ENCODE data around the gene KCTD13.

The KCTD13 gene

GRCh38 chr16:29906520-29907244, 19.3 kb downstream of the KCTD13 start:
- Histone ChIP-seq H3K9me3 (ENCODE audit: control insufficient read depth, insufficient read depth, low read length) (no peaks in the 10 kb centered on the region), H3K4me1 (ENCODE audit: insufficient read depth, low read length) (no peaks in the 10 kb centered on the region; the same call in 1 of the 2 replicates), H3K36me3 (ENCODE audit: insufficient read depth, low read length) (no peaks in the 10 kb centered on the region; the same call in 1 of the 2 replicates)

GRCh38 chr16:29905668-29906067, 20.4 kb downstream of the KCTD13 start:
- H3K9me3 ChIP-seq (ENCODE audit: control insufficient read depth, insufficient read depth, low read length): no peaks in the 10 kb centered on the region
- no peaks in the 10 kb centered on the region; the same call in 1 of the 2 replicates for H3K36me3 ChIP-seq (ENCODE audit: insufficient read depth, low read length)
- H3K4me1 ChIP-seq (ENCODE audit: insufficient read depth, low read length): no peaks in the 10 kb centered on the region
- H3K9ac ChIP-seq (ENCODE audit: low read depth, low read length): no peak overlapping the region

More at GRCh38 chr16:29906520-29907244, 19.3 kb downstream of the KCTD13 start:
- no peak overlapping the region for H3K9ac ChIP-seq (ENCODE audit: low read depth, low read length)

- Histone ChIP-seq H3K36me3 (ENCODE audit: insufficient read depth, low read length) (no peaks in the 10 kb centered on the region; the same call in 1 of the 2 replicates), H3K4me1 (ENCODE audit: insufficient read depth, low read length) (no peaks in the 10 kb centered on the region), H3K9ac (ENCODE audit: low read depth, low read length) (no peak overlapping the region), H3K9me3 (ENCODE audit: control insufficient read depth, insufficient read depth, low read length) (no peaks in the 10 kb centered on the region)
Measured at GRCh38 chr16:29904947-29905346, 21.1 kb downstream of the KCTD13 start.

GRCh38 chr16:29903590-29903989, 22.4 kb downstream of the KCTD13 start:
- Histone ChIP-seq H3K9me3 (ENCODE audit: control insufficient read depth, insufficient read depth, low read length) (no peaks in the 10 kb centered on the region), H3K9ac (ENCODE audit: low read depth, low read length) (no peak overlapping the region), H3K4me1 (ENCODE audit: insufficient read depth, low read length) (no peaks in the 10 kb centered on the region), H3K36me3 (ENCODE audit: insufficient read depth, low read length) (no peaks in the 10 kb centered on the region; the same call in 1 of the 2 replicates)

- no peaks in the 10 kb centered on the region for H3K9me3 ChIP-seq (ENCODE audit: control insufficient read depth, insufficient read depth, low read length)
- no peaks in the 10 kb centered on the region; the same call in 1 of the 2 replicates for H3K36me3 ChIP-seq (ENCODE audit: insufficient read depth, low read length)
- peak overlapping the region; percentile 79 for H3K9ac ChIP-seq (ENCODE audit: low read depth, low read length)
- H3K4me1 ChIP-seq (ENCODE audit: insufficient read depth, low read length): no peaks in the 10 kb centered on the region; the same call in none of the 2 replicates
Measured at GRCh38 chr16:29901607-29901945, 24.4 kb downstream of the KCTD13 start.

GRCh38 chr16:29900888-29901606, 25.0 kb downstream of the KCTD13 start:
- H3K9ac ChIP-seq (ENCODE audit: low read depth, low read length): peak overlapping the region; percentile 79
- H3K36me3 ChIP-seq (ENCODE audit: insufficient read depth, low read length): no peaks in the 10 kb centered on the region
- no peaks in the 10 kb centered on the region; the same call in none of the 2 replicates for H3K4me1 ChIP-seq (ENCODE audit: insufficient read depth, low read length)
- H3K9me3 ChIP-seq (ENCODE audit: control insufficient read depth, insufficient read depth, low read length): no peaks in the 10 kb centered on the region

GRCh38 chr16:29900102-29900887, 25.7 kb downstream of the KCTD13 start, which contains the start of gene ASPHD1:
Gene ASPHD1, plus strand, starts transcription at chr16:29900488. Its CDS starts 484 bp downstream, at chr16:29900972.
- H3K36me3 ChIP-seq (ENCODE audit: insufficient read depth, low read length): no peaks in the 10 kb centered on the region
- peak within 1 kb of the TSS; percentile 79 for H3K9ac ChIP-seq (ENCODE audit: low read depth, low read length)
- no peaks in the 10 kb centered on the region; the same call in none of the 2 replicates for H3K4me1 ChIP-seq (ENCODE audit: insufficient read depth, low read length)
- H3K9me3 ChIP-seq (ENCODE audit: control insufficient read depth, insufficient read depth, low read length): no peaks in the 10 kb centered on the region

GRCh38 chr16:29899516-29900101, 26.4 kb downstream of the KCTD13 start, which contains the start of gene SEZ6L2:
Gene SEZ6L2, minus strand, starts transcription at chr16:29899550. Its CDS starts 531 bp downstream, at chr16:29899019.
- Histone ChIP-seq H3K36me3 (ENCODE audit: insufficient read depth, low read length) (no peaks in the 10 kb centered on the region), H3K4me1 (ENCODE audit: insufficient read depth, low read length) (no peaks in the 10 kb centered on the region; the same call in none of the 2 replicates), H3K9me3 (ENCODE audit: control insufficient read depth, insufficient read depth, low read length) (no peaks in the 10 kb centered on the region), H3K9ac (ENCODE audit: low read depth, low read length) (peak within 1 kb of the TSS; percentile 79)

GRCh38 chr16:29898804-29899515, 27.1 kb downstream of the KCTD13 start:
- H3K9me3 ChIP-seq (ENCODE audit: control insufficient read depth, insufficient read depth, low read length): no peaks in the 10 kb centered on the region
- no peaks in the 10 kb centered on the region for H3K36me3 ChIP-seq (ENCODE audit: insufficient read depth, low read length)
- no peaks in the 10 kb centered on the region; the same call in none of the 2 replicates for H3K4me1 ChIP-seq (ENCODE audit: insufficient read depth, low read length)
- H3K9ac ChIP-seq (ENCODE audit: low read depth, low read length): peak overlapping the region; percentile 77

- Histone ChIP-seq H3K36me3 (ENCODE audit: insufficient read depth, low read length) (no peaks in the 10 kb centered on the region), H3K9me3 (ENCODE audit: control insufficient read depth, insufficient read depth, low read length) (no peaks in the 10 kb centered on the region), H3K4me1 (ENCODE audit: insufficient read depth, low read length) (no peaks in the 10 kb centered on the region; the same call in none of the 2 replicates), H3K9ac (ENCODE audit: low read depth, low read length) (peak overlapping the region; percentile 77)
Measured at GRCh38 chr16:29898135-29898803, 27.8 kb downstream of the KCTD13 start.

GRCh38 chr16:29897333-29897732, 28.7 kb downstream of the KCTD13 start:
- no peaks in the 10 kb centered on the region for H3K36me3 ChIP-seq (ENCODE audit: insufficient read depth, low read length)
- no peak overlapping the region for H3K9ac ChIP-seq (ENCODE audit: low read depth, low read length)
- H3K4me1 ChIP-seq (ENCODE audit: insufficient read depth, low read length): no peaks in the 10 kb centered on the region; the same call in none of the 2 replicates
- H3K9me3 ChIP-seq (ENCODE audit: control insufficient read depth, insufficient read depth, low read length): no peaks in the 10 kb centered on the region

GRCh38 chr16:29896841-29897240, 29.2 kb downstream of the KCTD13 start:
- H3K9ac ChIP-seq (ENCODE audit: low read depth, low read length): no peak overlapping the region
- no peaks in the 10 kb centered on the region; the same call in none of the 2 replicates for H3K4me1 ChIP-seq (ENCODE audit: insufficient read depth, low read length)
- H3K9me3 ChIP-seq (ENCODE audit: control insufficient read depth, insufficient read depth, low read length): no peaks in the 10 kb centered on the region
- H3K36me3 ChIP-seq (ENCODE audit: insufficient read depth, low read length): no peaks in the 10 kb centered on the region

- Histone ChIP-seq H3K9ac (ENCODE audit: low read depth, low read length) (no peak overlapping the region), H3K9me3 (ENCODE audit: control insufficient read depth, insufficient read depth, low read length) (no peaks in the 10 kb centered on the region), H3K36me3 (ENCODE audit: insufficient read depth, low read length) (no peaks in the 10 kb centered on the region), H3K4me1 (ENCODE audit: insufficient read depth, low read length) (no peaks in the 10 kb centered on the region; the same call in none of the 2 replicates)
Measured at GRCh38 chr16:29894352-29894751, 31.7 kb downstream of the KCTD13 start.

Data from ES-I3 (cell line).